Body of pancreas (tissue), 4 donors: ENCODE results near the gene ABCD3. TPM values are rescaled to one million over a fixed set of nuclear protein-coding genes. Genes with fewer than 3 reads are reported as not detected.
"Not testable (repeated sequence)": the region's sequence is repeated elsewhere in the genome, so short reads cannot be mapped to it uniquely, and the experiment has no call there.

Experiments used
- ATAC-seq: fragments of 150-250 bp; one replicate; pipeline ENCODE4 v1.9.1; 2016
- DNase-seq, 4 donors: peaks; one replicate each; pipeline ENCODE4 v3.0.0-alpha.2; 2019
- H3K27ac ChIP-seq, 4 donors: fragments of 200-600 bp; sonication (generic); 1 replicate in 3 of 4; 2 replicates in 1 of 4; pipeline versions ENCODE4 v1.5.1 to v1.6.1; 2016 to 2019; ENCODE audit warnings: mild to moderate bottlenecking in 1 of 4, mixed read lengths in 1 of 4, moderate library complexity in 1 of 4
- H3K27me3 ChIP-seq, 2 donors: fragments of 200-600 bp; sonication (generic); one replicate each; pipeline ENCODE4 v1.6.0; 2016; ENCODE audit warnings: mild to moderate bottlenecking in 1 of 2
- H3K36me3 ChIP-seq, 2 donors: fragments of 200-600 bp; sonication (generic); replicated peaks in 1 of 2; 2 replicates each; pipeline ENCODE4 v1.5.1; 2016; ENCODE audit warnings: low read depth in 2 of 2; ENCODE audit not compliant: insufficient read depth in 1 of 2
- H3K4me1 ChIP-seq: fragments of 200-600 bp; sonication (generic); one replicate; pipeline ENCODE4 v1.6.0; 2016
- H3K4me3 ChIP-seq, 2 donors: fragments of 200-600 bp; sonication (generic); 1 replicate in 1 of 2; 2 replicates in 1 of 2; pipeline ENCODE4 v1.5.1; 2016 to 2019
- H3K9me3 ChIP-seq, 3 donors: fragments of 200-600 bp; sonication (generic); 1 replicate in 2 of 3; 2 replicates in 1 of 3; pipeline ENCODE4 v1.5.1; 2016
- POLR2A ChIP-seq, 3 donors: fragments of 450-650 bp; IDR thresholded peaks; one replicate each; pipeline ENCODE4 v1.6.1; 2016; ENCODE audit warnings: antibody characterized with exemption in 3 of 3, mild to moderate bottlenecking in 2 of 3
- WGBS, 2 donors: methylation state at CpG; one replicate each; pipeline ENCODE4 v1.1.5; 2017; 5-methylcytosine and 5-hydroxymethylcytosine counted together
- intact Hi-C: fragments of 100-400 bp; cut with DNase I; formaldehyde crosslinking; loops from one replicate; pipeline ENCODE4 v1.15.1; 2023
- total RNA-seq, 2 donors: library from RNA; depleted of rRNA; stranded (reverse); fragments of >200 nt; gene quantifications; one replicate each; pipeline ENCODE4 v1.1.0, GENCODE V29; 2016
- TF ChIP-seq, protein P1 (sequence below), 7 experiments: fragments of 450-650 bp in 4 of 7; fragments of 200-600 bp in 3 of 7; sonication (generic) in 3 of 7; IDR thresholded peaks; one replicate each; pipeline ENCODE4 v1.5.1; 2016 to 2019; ENCODE audit warnings: antibody characterized with exemption in 7 of 7

Gene ABCD3
- total RNA-seq, 2 donors from 2014 or later: 27.4 to 29.8 TPM

DNA sequence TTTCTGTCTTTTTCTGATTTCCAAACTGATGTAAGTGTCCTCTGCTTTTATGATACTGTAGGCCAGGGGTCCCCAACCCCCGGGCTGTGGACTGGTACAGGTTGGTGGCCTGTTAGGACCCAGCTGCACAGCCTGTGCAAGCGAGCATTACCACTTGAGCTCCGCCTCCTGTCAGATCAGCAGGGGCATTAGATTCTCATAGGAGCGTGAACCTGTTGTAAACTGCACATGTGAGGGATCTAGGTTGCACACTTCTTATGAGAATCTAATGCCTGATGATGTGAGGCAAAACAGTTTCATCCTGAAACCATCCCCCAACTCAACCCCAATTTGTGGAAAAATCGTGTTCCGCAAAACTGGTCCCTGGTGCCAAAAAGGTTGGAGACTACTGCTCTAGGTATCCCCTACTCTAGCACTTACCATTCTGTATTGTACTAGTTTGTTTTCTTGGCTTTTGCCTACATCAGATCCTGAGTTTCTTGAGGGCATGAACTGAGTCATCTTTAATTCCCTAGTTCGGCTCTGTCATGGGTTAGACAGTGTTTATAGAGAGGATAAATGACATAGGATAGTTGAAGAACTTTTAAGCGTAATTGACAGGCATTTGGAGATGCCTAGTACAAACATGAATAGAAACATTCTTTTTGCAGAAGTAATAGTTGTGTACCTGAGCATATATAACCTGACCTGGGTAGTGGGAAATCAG lies 4.1 kb downstream of the ABCD3 start:
- TF ChIP-seq, protein P1, sequence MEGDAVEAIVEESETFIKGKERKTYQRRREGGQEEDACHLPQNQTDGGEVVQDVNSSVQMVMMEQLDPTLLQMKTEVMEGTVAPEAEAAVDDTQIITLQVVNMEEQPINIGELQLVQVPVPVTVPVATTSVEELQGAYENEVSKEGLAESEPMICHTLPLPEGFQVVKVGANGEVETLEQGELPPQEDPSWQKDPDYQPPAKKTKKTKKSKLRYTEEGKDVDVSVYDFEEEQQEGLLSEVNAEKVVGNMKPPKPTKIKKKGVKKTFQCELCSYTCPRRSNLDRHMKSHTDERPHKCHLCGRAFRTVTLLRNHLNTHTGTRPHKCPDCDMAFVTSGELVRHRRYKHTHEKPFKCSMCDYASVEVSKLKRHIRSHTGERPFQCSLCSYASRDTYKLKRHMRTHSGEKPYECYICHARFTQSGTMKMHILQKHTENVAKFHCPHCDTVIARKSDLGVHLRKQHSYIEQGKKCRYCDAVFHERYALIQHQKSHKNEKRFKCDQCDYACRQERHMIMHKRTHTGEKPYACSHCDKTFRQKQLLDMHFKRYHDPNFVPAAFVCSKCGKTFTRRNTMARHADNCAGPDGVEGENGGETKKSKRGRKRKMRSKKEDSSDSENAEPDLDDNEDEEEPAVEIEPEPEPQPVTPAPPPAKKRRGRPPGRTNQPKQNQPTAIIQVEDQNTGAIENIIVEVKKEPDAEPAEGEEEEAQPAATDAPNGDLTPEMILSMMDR (IDR thresholded peaks at IDR 0.05): no peak
- no peak for TF ChIP-seq POLR2A (IDR thresholded peaks at IDR 0.05)
- Histone ChIP-seq H3K4me3 (no peak overlapping the region), H3K27ac (peak overlapping the region in 2 of 4 donors; percentile 29 to 43), H3K4me1 (peaks cover 76% of the 10 kb centered on the region), H3K9me3 (no peaks in the 10 kb centered on the region), H3K27me3 (no peaks in the 10 kb centered on the region), H3K36me3 (no peaks in the 10 kb centered on the region)
- 58 to 63% methylated on average over 8 of the region's 8 CpGs for WGBS, 2 donors
- peak in 1 of 4 donors; percentile 31 for DNase-seq
- intact Hi-C loops: no loop called here
- ATAC-seq: no peak

DNA sequence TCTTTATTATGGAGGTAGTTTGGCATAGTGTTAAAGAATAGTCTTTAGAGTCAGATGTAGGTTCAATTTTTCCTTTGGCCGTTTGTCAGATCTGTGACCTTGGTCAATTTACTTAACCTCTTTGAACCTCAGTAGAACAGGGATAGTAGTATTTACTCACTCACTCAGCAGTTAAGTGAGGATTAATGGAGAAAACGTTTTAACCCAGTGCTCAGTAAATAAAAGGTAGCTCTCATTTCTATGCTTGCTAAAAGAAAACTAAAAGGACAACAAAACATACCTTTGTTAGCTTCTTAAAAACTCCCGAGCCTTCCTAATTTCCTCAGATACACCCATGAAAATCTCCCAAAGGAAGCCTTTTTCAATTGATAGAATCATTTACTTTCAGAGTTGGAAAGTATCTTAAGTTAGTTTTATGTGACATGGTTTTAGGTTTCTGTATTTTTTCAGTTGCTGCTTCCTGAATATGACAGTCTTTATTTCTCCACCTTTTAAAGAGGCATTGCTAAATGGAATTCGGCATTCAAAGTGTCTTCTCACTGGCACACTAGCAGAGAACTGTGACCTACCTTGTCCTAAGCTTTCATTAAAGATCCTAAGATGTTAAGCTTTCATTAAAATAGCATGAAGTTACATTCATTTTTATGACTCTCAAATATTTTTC lies 7.8 kb downstream of the ABCD3 start:
- WGBS, 2 donors: 1 to 5% methylated on average over 4 of the region's 4 CpGs

DNA sequence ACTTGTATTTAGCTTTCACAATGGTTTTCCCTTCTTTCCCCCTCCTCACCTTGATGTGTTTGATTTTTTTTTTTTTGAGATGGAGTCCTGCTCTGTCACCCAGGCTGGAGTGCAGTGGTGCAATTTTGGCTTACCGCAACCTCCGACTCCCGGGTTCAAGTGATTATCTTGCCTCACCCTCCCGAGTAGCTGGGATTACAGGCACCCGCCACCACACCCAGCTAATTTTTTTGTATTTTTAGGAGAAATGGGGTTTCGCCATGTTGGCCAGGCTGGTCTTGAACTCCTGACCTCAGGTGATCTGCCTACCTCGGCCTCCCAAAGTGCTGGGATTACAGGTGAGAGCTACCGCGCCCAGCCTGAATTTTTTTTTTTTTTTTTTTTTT lies 8.3 kb downstream of the ABCD3 start:
- H3K27me3 ChIP-seq, H3K4me3 ChIP-seq, H3K9me3 ChIP-seq, intact Hi-C loops, H3K36me3 ChIP-seq, DNase-seq, ATAC-seq: not testable (repeated sequence)
- 44 to 58% methylated on average over 9 of the region's 9 CpGs for WGBS, 2 donors
- H3K27ac ChIP-seq: peak overlapping the region; percentile 41 to 89 (median 80)
- peaks cover 92% of the 10 kb centered on the region for H3K4me1 ChIP-seq

More for the DNA sequence above, 7.8 kb downstream of the ABCD3 start:
- intact Hi-C loops: no loop called here
- H3K4me3 ChIP-seq: no peak overlapping the region
- peak; percentile 81 for ATAC-seq
- no peaks in the 10 kb centered on the region for H3K27me3 ChIP-seq
- peaks cover 93% of the 10 kb centered on the region for H3K4me1 ChIP-seq
- TF ChIP-seq, protein P1 (IDR thresholded peaks at IDR 0.05): no peak
- TF ChIP-seq POLR2A (IDR thresholded peaks at IDR 0.05): no peak
- H3K27ac ChIP-seq: peak overlapping the region; percentile 41 to 89 (median 80)
- DNase-seq: peak in 3 of 4 donors; percentile 25 to 65 (median 29)
- H3K9me3 ChIP-seq: no peaks in the 10 kb centered on the region
- no peaks in the 10 kb centered on the region for H3K36me3 ChIP-seq

DNA sequence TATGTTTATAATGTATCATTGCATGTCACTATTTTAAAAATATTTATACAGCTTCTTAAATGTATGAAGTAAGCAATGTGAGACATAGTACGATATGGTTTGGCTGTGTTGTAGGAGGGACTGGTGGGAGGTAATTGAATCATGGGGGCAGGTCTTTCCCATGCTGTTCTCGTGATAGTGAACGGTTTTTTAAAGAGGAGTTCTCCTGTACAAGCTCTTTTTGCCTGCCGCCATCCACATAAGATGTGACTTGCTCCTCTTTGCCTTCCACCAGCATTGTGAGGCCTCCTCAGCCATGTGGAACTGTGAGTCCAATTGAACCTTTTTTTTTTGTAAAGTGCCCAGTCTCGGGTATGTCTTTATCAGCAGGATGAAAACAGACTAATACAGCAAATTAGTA lies 10.3 kb downstream of the ABCD3 start:
- WGBS, 2 donors: 53 to 61% methylated on average over 5 of the region's 5 CpGs
- peak overlapping the region; percentile 16 to 89 (median 60) for H3K27ac ChIP-seq
- no peaks in the 10 kb centered on the region for H3K27me3 ChIP-seq
- TF ChIP-seq, protein P1 (IDR thresholded peaks at IDR 0.05): no peak
- no peak for TF ChIP-seq POLR2A (IDR thresholded peaks at IDR 0.05)
- intact Hi-C loops: no loop called here
- DNase-seq: no peak
- H3K9me3 ChIP-seq: no peaks in the 10 kb centered on the region
- no peaks in the 10 kb centered on the region for H3K36me3 ChIP-seq
- ATAC-seq: no peak
- peaks cover 73% of the 10 kb centered on the region for H3K4me1 ChIP-seq
- H3K4me3 ChIP-seq: no peak overlapping the region

DNA sequence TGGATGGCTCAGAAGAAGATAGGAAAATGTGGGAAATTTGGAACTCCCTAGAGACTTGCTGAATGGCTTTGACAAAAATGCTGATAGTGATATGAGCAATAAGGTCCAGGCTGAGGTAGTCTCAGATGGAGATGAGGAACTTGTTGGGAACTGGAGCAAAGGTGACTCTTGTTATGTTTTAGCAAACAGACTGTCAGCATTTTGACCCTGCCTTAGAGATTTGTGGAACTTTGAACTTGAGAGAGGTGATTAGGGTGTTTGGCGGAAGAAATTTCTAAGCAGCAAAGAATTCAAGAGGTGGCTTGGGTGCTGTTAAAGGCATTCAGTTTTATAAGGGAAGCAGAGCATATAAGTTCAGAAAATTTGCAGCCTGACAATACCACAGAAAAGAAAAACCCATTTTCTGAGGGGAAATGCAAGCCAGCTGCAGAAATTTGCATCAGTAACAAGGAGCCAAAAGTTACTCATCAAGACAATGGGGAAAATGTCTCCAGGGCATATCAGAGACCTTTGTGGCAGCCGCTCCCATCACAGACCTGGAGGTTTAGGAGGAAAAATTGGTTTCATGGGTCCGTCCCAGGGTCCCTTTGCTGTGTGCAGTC lies 10.8 kb downstream of the ABCD3 start:
- ATAC-seq, H3K9me3 ChIP-seq, H3K36me3 ChIP-seq, H3K4me3 ChIP-seq, H3K27me3 ChIP-seq, intact Hi-C loops: not testable (repeated sequence)
- 80 to 81% methylated on average over 3 of the region's 3 CpGs for WGBS, 2 donors
- peak in 1 of 4 donors; percentile 25 for DNase-seq
- peak overlapping the region in 3 of 4 donors; percentile 55 to 89 (median 64) for H3K27ac ChIP-seq
- H3K4me1 ChIP-seq: peaks cover 67% of the 10 kb centered on the region

DNA sequence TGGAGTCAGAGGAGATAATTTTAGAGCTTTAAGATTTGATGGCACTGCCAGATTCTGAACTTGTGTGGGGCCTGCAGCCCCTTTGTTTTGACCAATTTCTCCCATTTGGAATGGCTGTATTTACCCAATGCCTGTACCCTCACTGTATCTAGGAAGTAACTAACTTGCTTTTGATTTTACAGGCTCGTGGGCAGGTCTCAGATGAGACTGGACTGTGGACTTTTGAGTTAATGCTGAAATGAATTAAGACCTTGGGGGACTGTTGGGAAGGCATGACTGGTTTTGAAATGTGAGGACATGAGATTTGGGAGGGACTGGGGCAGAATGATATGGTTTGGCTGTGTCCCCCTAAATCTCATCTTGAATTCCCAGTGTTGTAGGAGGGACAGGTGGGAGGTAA lies 11.9 kb downstream of the ABCD3 start:
- intact Hi-C loops, H3K27me3 ChIP-seq, H3K36me3 ChIP-seq, H3K4me3 ChIP-seq, DNase-seq, ATAC-seq, H3K9me3 ChIP-seq: not testable (repeated sequence)
- WGBS, 2 donors: 57 to 59% methylated on average over 1 of the region's 1 CpG
- Histone ChIP-seq H3K4me1 (peaks cover 56% of the 10 kb centered on the region), H3K27ac (peak overlapping the region in 1 of 4 donors; percentile 64)
